Astrocyte (in vitro differentiated cells and primary cell): Measurements from ENCODE around the gene STRN.

Source experiments
- CTCF ChIP-seq: IDR thresholded peaks from 2 replicates; pipeline ENCODE4 v1.5.1; 2011; ENCODE audit warnings: low read depth, mild to moderate bottlenecking, inconsistent platforms, low read length, moderate library complexity; ENCODE audit not compliant: insufficient read depth
- EZH2 ChIP-seq: IDR thresholded peaks from 2 replicates; pipeline ENCODE4 v1.6.1; 2012; ENCODE audit warnings: mild to moderate bottlenecking, low read length, inconsistent platforms; ENCODE audit not compliant: insufficient read depth

- TF ChIP-seq CTCF, result no peak
- no peak for TF ChIP-seq EZH2
Measured at GRCh38 chr2:36921984-36922383, 44.4 kb downstream of the STRN start.
